Measurements from ENCODE around the gene OBP2A. TPM values are rescaled to one million over a fixed set of nuclear protein-coding genes. Genes with fewer than 3 reads are reported as not detected.
"Not testable (repeated sequence)": the region's sequence is repeated elsewhere in the genome, so short reads cannot be mapped to it uniquely, and the experiment has no call there.

The OBP2A gene
- polyA plus RNA-seq, 1 donor (not counting 4 experiments of a cell fraction or from before 2014, with no cell fraction given), result not detected

- FAIRE-seq, result no peak
- TF ChIP-seq EZH2 (IDR thresholded peaks at IDR 0.05; ENCODE audit: low read length) (no peak), CTCF (optimal IDR thresholded peaks at IDR 0.05 in 1 of 3, IDR thresholded peaks at IDR 0.05 in 1 of 3, conservative IDR thresholded peaks at IDR 0.05 in 1 of 3; ENCODE audit: extremely low read depth in 1 of 3, insufficient read depth in 2 of 3, low read length in 3 of 3) (no peak)
- no peak overlapping the region for H3K27ac ChIP-seq (ENCODE audit: control insufficient read depth, insufficient read depth, low read length)
- no peaks in the 10 kb centered on the region for H4K20me1 ChIP-seq (ENCODE audit: control insufficient read depth, extremely low read depth, insufficient read depth, low read length)
- no peak overlapping the region for H3K4me3 ChIP-seq (ENCODE audit: control insufficient read depth in 2 of 3, extremely low read depth in 1 of 3, insufficient read depth in 2 of 3, low read depth in 1 of 3, low read length in 3 of 3)
- H3K4me2 ChIP-seq (ENCODE audit: control insufficient read depth, extremely low read depth, insufficient read depth, low read depth, low read length), result no peak overlapping the region
- dilution Hi-C loops (cut with MboI; ENCODE audit: extremely low pct_ligation_motif_present, low sequenced_read_pairs), result no loop called here
- no peaks in the 10 kb centered on the region for H3K4me1 ChIP-seq (ENCODE audit: control insufficient read depth, extremely low read depth, insufficient read depth, low read length)
- no peaks in the 10 kb centered on the region for H3K9me1 ChIP-seq (ENCODE audit: control insufficient read depth, extremely low read depth, insufficient read depth, low read length)
- no peaks in the 10 kb centered on the region for H3K36me3 ChIP-seq (ENCODE audit: control insufficient read depth in 2 of 2, extremely low read depth in 1 of 2, insufficient read depth in 2 of 2, low read length in 2 of 2)
- no peaks in the 10 kb centered on the region for H3K27me3 ChIP-seq (ENCODE audit: control insufficient read depth, extremely low read depth, insufficient read depth, low read length)
- H2AFZ ChIP-seq (ENCODE audit: control insufficient read depth, low read length), result no peak overlapping the region
- H3K9me3 ChIP-seq (ENCODE audit: control insufficient read depth, low read depth, low read length), result no peaks in the 10 kb centered on the region
- no peak for DNase-seq (ENCODE audit: low read depth, low spot score)
- no peak overlapping the region for H3K9ac ChIP-seq (ENCODE audit: control insufficient read depth, extremely low read depth, insufficient read depth, low read length)
- H3K79me2 ChIP-seq (ENCODE audit: control insufficient read depth, insufficient read depth, low read length), result no peaks in the 10 kb centered on the region
Observed at GRCh38 chr9:135544981-135545635, 818 bp upstream of the OBP2A start.

GRCh38 chr9:135546792-135547617 lies 1.1 kb downstream of the OBP2A start:
- H4K20me1 ChIP-seq (ENCODE audit: control insufficient read depth, extremely low read depth, insufficient read depth, low read length); H3K9me1 ChIP-seq (ENCODE audit: control insufficient read depth, extremely low read depth, insufficient read depth, low read length); H3K4me1 ChIP-seq (ENCODE audit: control insufficient read depth, extremely low read depth, insufficient read depth, low read length); H3K36me3 ChIP-seq (ENCODE audit: control insufficient read depth in 2 of 2, extremely low read depth in 1 of 2, insufficient read depth in 2 of 2, low read length in 2 of 2); dilution Hi-C loops (cut with MboI; ENCODE audit: extremely low pct_ligation_motif_present, low sequenced_read_pairs); H3K27ac ChIP-seq (ENCODE audit: control insufficient read depth, insufficient read depth, low read length); H2AFZ ChIP-seq (ENCODE audit: control insufficient read depth, low read length); FAIRE-seq; H3K4me2 ChIP-seq (ENCODE audit: control insufficient read depth, extremely low read depth, insufficient read depth, low read depth, low read length); H3K9me3 ChIP-seq (ENCODE audit: control insufficient read depth, low read depth, low read length); H3K9ac ChIP-seq (ENCODE audit: control insufficient read depth, extremely low read depth, insufficient read depth, low read length); H3K79me2 ChIP-seq (ENCODE audit: control insufficient read depth, insufficient read depth, low read length); DNase-seq (ENCODE audit: low read depth, low spot score); H3K27me3 ChIP-seq (ENCODE audit: control insufficient read depth, extremely low read depth, insufficient read depth, low read length); H3K4me3 ChIP-seq (ENCODE audit: control insufficient read depth in 2 of 3, extremely low read depth in 1 of 3, insufficient read depth in 2 of 3, low read depth in 1 of 3, low read length in 3 of 3): not testable (repeated sequence)
